Panc1 (cell line): ENCODE data around the gene RWDD2A. TPM values are rescaled to one million over a fixed set of nuclear protein-coding genes. Genes with fewer than 3 reads are reported as not detected.

Source experiments
- ATAC-seq: fragments of 200-7000 bp; cut with Tn5 transposase; 2 replicates; pipeline ENCODE4 v1.9.1; 2020; ENCODE audit warnings: mild to moderate bottlenecking, moderate library complexity
- BruUV-seq: library from RNA; stranded (reverse); fragments of 400-500 nt; replicated peaks from 2 replicates; lab custom pipeline; 2021; lab: Mats Ljungman, UMichigan
- CTCF ChIA-PET: fragments of 300-600 bp; sonication (Branson Sonifier 250); formaldehyde crosslinking; loops from one replicate; lab custom pipeline; 2022; ENCODE audit warnings: antibody characterized with exemption; lab: Charles Lee
- POLR2A ChIA-PET: fragments of 300-600 bp; sonication (Branson Sonifier 250); formaldehyde crosslinking; loops from one replicate; lab custom pipeline; 2022; ENCODE audit warnings: antibody characterized with exemption; lab: Charles Lee
- DNase-seq: peaks from one replicate; pipeline ENCODE4 v3.0.0-alpha.2; 2010; ENCODE audit warnings: low read depth, low spot score
- H3K27ac ChIP-seq: 2 replicates; pipeline ENCODE4 v1.5.1; 2011; ENCODE audit warnings: mild to moderate bottlenecking, low read length, inconsistent platforms
- H3K27me3 ChIP-seq: fragments of 200-500 bp; sonication (Bioruptor generic); 2 replicates; pipeline ENCODE4 v1.6.0; 2014; ENCODE audit warnings: low read length, inconsistent platforms; ENCODE audit not compliant: control insufficient read depth, insufficient read depth
- H3K36me3 ChIP-seq: fragments of 200-500 bp; sonication (Bioruptor generic); 2 replicates; pipeline ENCODE4 v1.5.1; 2014; ENCODE audit warnings: inconsistent platforms, mild to moderate bottlenecking, low read length, moderate library complexity; ENCODE audit not compliant: control insufficient read depth, insufficient read depth
- H3K4me1 ChIP-seq: 2 replicates; pipeline ENCODE4 v1.5.1; 2011; ENCODE audit warnings: inconsistent platforms, mild to moderate bottlenecking, low read length, moderate library complexity; ENCODE audit not compliant: control insufficient read depth, insufficient read depth
- H3K4me3 ChIP-seq, 2 experiments: 2 replicates each; pipeline ENCODE4 v1.5.1; 2011 to 2012; ENCODE audit warnings: low read depth in 2 of 2, low read length in 2 of 2, mild to moderate bottlenecking in 2 of 2, inconsistent platforms in 1 of 2, moderate library complexity in 1 of 2
- H3K9me3 ChIP-seq: fragments of 200-500 bp; sonication (Bioruptor generic); 2 replicates; pipeline ENCODE4 v1.5.1; 2014; ENCODE audit warnings: low read depth, mild to moderate bottlenecking, inconsistent platforms, low read length, moderate library complexity; ENCODE audit not compliant: control insufficient read depth, insufficient read depth
- POLR2AphosphoS5 ChIP-seq: IDR thresholded peaks from 2 replicates; pipeline ENCODE4 v1.6.1; 2012; ENCODE audit warnings: mild to moderate bottlenecking, low read depth, low read length, moderate library complexity
- SIN3A ChIP-seq: IDR thresholded peaks from 2 replicates; pipeline ENCODE4 v1.6.1; 2012; ENCODE audit warnings: low read depth, mild to moderate bottlenecking, low read length, moderate library complexity, borderline replicate concordance; ENCODE audit not compliant: insufficient read depth
- TCF7L2 ChIP-seq: IDR thresholded peaks from 2 replicates; pipeline ENCODE4 v1.6.1; 2011; ENCODE audit warnings: mild to moderate bottlenecking, low read depth, low read length, inconsistent platforms
- in situ Hi-C: cut with HindIII; loops from 2 replicates; pipeline ENCODE4 v1.10.0; 2016; ENCODE audit warnings: low sequenced_read_pairs, low pct_unique_long_range_greater_than_20kb
- intact Hi-C: fragments of 100-400 bp; cut with micrococcal nuclease; formaldehyde crosslinking; loops from one replicate; pipeline ENCODE4 v1.10.0; 2022; ENCODE audit not compliant: unreplicated experiment
- total RNA-seq: library from RNA; stranded (reverse); gene quantifications from one replicate; pipeline ENCODE4 v1.2.1, GENCODE V29; 2021; ENCODE audit not compliant: unreplicated experiment
- TF ChIP-seq, protein P1 (sequence below), 2 experiments: IDR thresholded peaks; 2 replicates each; pipeline ENCODE4 v1.6.1; 2011 to 2012; ENCODE audit warnings: low read depth in 2 of 2, control low read depth in 1 of 2, low read length in 1 of 2, mild to moderate bottlenecking in 1 of 2, moderate library complexity in 1 of 2; ENCODE audit not compliant: insufficient read depth in 1 of 2
- TF ChIP-seq, protein P2 (sequence below): fragments of 450-650 bp; IDR thresholded peaks from 2 replicates; pipeline ENCODE4 v1.5.1; 2017; ENCODE audit warnings: mild to moderate bottlenecking

Gene RWDD2A
- total RNA-seq, 1 experiment from 2014 or later, result 3.4 TPM

DNA sequence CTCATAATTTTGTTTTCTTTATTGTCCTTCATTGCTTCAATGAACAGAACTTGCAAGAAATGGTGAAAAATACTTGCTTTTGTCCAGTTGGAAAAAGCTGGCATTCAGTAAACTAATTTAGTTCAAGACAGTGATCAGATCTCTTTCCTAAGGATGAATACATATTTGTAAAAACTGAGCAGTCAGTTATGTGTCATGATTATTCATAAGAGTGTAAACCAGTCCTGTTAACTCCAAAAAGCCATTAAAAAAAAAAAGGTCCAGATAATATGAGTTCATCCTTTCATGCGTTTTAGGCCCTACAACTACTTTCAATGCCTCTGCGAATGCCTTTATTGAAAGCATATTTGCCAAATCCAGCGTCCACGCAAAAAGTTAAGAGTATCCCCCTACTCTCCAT is 701 bp upstream of the RWDD2A start:
- ChIA-PET CTCF (no interaction called here), POLR2A (no interaction called here)
- no peaks in the 10 kb centered on the region for H3K9me3 ChIP-seq
- no TSS peak for BruUV-seq
- TF ChIP-seq SIN3A, result no peak
- TF ChIP-seq, protein P1, sequence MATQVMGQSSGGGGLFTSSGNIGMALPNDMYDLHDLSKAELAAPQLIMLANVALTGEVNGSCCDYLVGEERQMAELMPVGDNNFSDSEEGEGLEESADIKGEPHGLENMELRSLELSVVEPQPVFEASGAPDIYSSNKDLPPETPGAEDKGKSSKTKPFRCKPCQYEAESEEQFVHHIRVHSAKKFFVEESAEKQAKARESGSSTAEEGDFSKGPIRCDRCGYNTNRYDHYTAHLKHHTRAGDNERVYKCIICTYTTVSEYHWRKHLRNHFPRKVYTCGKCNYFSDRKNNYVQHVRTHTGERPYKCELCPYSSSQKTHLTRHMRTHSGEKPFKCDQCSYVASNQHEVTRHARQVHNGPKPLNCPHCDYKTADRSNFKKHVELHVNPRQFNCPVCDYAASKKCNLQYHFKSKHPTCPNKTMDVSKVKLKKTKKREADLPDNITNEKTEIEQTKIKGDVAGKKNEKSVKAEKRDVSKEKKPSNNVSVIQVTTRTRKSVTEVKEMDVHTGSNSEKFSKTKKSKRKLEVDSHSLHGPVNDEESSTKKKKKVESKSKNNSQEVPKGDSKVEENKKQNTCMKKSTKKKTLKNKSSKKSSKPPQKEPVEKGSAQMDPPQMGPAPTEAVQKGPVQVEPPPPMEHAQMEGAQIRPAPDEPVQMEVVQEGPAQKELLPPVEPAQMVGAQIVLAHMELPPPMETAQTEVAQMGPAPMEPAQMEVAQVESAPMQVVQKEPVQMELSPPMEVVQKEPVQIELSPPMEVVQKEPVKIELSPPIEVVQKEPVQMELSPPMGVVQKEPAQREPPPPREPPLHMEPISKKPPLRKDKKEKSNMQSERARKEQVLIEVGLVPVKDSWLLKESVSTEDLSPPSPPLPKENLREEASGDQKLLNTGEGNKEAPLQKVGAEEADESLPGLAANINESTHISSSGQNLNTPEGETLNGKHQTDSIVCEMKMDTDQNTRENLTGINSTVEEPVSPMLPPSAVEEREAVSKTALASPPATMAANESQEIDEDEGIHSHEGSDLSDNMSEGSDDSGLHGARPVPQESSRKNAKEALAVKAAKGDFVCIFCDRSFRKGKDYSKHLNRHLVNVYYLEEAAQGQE (IDR thresholded peaks at IDR 0.05; ENCODE audit: insufficient read depth in 1 of 2, low read depth in 2 of 2, low read length in 1 of 2), result no peak
- no peak for TF ChIP-seq POLR2AphosphoS5
- TF ChIP-seq, protein P2, sequence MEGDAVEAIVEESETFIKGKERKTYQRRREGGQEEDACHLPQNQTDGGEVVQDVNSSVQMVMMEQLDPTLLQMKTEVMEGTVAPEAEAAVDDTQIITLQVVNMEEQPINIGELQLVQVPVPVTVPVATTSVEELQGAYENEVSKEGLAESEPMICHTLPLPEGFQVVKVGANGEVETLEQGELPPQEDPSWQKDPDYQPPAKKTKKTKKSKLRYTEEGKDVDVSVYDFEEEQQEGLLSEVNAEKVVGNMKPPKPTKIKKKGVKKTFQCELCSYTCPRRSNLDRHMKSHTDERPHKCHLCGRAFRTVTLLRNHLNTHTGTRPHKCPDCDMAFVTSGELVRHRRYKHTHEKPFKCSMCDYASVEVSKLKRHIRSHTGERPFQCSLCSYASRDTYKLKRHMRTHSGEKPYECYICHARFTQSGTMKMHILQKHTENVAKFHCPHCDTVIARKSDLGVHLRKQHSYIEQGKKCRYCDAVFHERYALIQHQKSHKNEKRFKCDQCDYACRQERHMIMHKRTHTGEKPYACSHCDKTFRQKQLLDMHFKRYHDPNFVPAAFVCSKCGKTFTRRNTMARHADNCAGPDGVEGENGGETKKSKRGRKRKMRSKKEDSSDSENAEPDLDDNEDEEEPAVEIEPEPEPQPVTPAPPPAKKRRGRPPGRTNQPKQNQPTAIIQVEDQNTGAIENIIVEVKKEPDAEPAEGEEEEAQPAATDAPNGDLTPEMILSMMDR, result no peak
- TF ChIP-seq TCF7L2, result no peak
- H3K4me1 ChIP-seq, result peaks cover 9% of the 10 kb centered on the region; the same call in 1 of the 2 replicates
- H3K36me3 ChIP-seq, result peaks cover 14% of the 10 kb centered on the region
- in situ Hi-C loops, result no loop called here
- ATAC-seq, result no peak
- peak overlapping the region; percentile 81 for H3K27ac ChIP-seq
- no peaks in the 10 kb centered on the region for H3K27me3 ChIP-seq
- intact Hi-C loops, result no loop called here
- no peak for DNase-seq
- peak overlapping the region; percentile 69 to 94 for H3K4me3 ChIP-seq

DNA sequence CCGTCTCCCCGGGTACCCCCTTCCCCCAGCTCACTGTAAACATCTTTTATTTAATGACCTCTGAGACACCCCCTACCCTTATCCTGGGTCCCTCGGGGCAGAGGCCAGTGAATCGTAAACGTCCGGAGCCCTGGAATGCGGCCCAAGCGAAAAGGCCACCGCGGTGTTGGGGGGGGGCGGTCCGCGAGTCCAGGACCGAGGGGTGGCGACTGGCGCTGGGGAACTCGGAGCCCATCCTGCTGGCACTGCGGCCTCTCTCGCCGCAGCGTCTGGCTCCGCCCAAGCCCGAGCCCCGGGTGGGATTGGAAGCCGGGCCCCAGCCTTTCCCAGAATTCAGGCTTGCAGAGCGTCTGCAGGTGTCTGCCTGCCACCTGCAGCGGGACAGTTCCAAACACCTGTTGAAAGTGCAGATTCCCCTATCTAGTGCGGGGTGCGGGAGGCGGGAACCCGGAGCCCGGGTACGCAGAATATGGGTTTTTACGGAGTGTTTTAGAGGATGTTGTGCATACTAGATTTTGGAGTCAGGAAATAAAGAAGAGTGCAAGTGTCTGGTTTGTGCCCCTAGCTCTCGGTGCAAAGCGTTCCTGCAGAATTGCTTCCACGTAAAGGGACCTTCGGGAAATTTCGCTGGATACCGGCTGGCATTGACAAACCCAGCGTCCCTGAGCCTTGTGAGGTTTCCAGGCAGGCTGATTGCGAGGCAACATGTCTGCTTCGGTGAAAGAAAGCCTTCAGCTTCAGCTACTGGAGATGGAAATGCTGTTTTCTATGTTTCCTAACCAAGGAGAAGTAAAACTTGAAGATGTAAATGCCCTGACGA is 800 bp downstream of the RWDD2A start:
- CTCF ChIA-PET, result interaction anchor here (0.6 kb wide), 1 partner anchor 14 kb away, joined by 5 read pairs; no protein-coding TSS in a partner anchor
- POLR2A ChIA-PET, result interaction anchor here (0.5 to 0.6 kb wide), 2 partner anchors 10 to 931 kb away, joined by 3 to 6 read pairs; no protein-coding TSS in a partner anchor
- intact Hi-C loops, result no loop called here
- DNase-seq (no peak), ATAC-seq (peak; percentile 72)
- Histone ChIP-seq H3K27ac (peak overlapping the region; percentile 81), H3K9me3 (no peaks in the 10 kb centered on the region), H3K4me3 (peak overlapping the region; percentile 69 to 94), H3K36me3 (peaks cover 9% of the 10 kb centered on the region), H3K4me1 (peaks cover 9% of the 10 kb centered on the region; the same call in 1 of the 2 replicates), H3K27me3 (no peaks in the 10 kb centered on the region)
- in situ Hi-C loops, result no loop called here
- TF ChIP-seq POLR2AphosphoS5, result no peak
- no peak for TF ChIP-seq TCF7L2
- TF ChIP-seq SIN3A, result no peak
- TF ChIP-seq, protein P2, result no peak
- TF ChIP-seq, protein P1 (IDR thresholded peaks at IDR 0.05; ENCODE audit: insufficient read depth in 1 of 2, low read depth in 2 of 2, low read length in 1 of 2), result no peak
- BruUV-seq, result no TSS peak
